ENCODE measurements around the gene TSPAN31. TPM values are rescaled to one million over a fixed set of nuclear protein-coding genes. Genes with fewer than 3 reads are reported as not detected.
A peak's percentile ranks its signal among the peaks of the same experiment; 100 is the strongest.

The TSPAN31 gene
- total and polyA plus RNA-seq, 9 of the 15 experiments (the other 6 are each of a cell fraction or from before 2014, with no cell fraction given): 11.3 to 26.4 (median 14.3) TPM

GRCh38 chr12:57782608-57783465 lies 38.0 kb downstream of the TSPAN31 start, which contains the start of gene TSFM (continued):
- TF ChIP-seq MYC (IDR thresholded peaks at IDR 0.05; ENCODE audit: low read depth, low read length): peak; percentile 94
- peak; percentile 79; the same call in 1 of the 2 replicates for TF ChIP-seq MYC (CRISPR knock-in tag; IDR thresholded peaks at IDR 0.05; ENCODE audit: borderline replicate concordance, low read depth)
- peak; percentile 80; the same call in 1 of the 2 replicates for TF ChIP-seq ZFP91 (CRISPR knock-in tag; IDR thresholded peaks at IDR 0.05)
- TF ChIP-seq SRSF3 (IDR thresholded peaks at IDR 0.05; ENCODE audit: insufficient read depth, low read length): no peak
- TF ChIP-seq, protein P1, sequence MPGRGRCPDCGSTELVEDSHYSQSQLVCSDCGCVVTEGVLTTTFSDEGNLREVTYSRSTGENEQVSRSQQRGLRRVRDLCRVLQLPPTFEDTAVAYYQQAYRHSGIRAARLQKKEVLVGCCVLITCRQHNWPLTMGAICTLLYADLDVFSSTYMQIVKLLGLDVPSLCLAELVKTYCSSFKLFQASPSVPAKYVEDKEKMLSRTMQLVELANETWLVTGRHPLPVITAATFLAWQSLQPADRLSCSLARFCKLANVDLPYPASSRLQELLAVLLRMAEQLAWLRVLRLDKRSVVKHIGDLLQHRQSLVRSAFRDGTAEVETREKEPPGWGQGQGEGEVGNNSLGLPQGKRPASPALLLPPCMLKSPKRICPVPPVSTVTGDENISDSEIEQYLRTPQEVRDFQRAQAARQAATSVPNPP (IDR thresholded peaks at IDR 0.05; ENCODE audit: borderline replicate concordance, insufficient read depth, insufficient read length): no peak
- TF ChIP-seq, protein P2, sequence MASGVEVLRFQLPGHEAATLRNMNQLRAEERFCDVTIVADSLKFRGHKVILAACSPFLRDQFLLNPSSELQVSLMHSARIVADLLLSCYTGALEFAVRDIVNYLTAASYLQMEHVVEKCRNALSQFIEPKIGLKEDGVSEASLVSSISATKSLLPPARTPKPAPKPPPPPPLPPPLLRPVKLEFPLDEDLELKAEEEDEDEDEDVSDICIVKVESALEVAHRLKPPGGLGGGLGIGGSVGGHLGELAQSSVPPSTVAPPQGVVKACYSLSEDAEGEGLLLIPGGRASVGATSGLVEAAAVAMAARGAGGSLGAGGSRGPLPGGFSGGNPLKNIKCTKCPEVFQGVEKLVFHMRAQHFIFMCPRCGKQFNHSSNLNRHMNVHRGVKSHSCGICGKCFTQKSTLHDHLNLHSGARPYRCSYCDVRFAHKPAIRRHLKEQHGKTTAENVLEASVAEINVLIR (CRISPR knock-in tag; IDR thresholded peaks at IDR 0.05): peak; percentile 83
- no peak for TF ChIP-seq CHCHD3 (CRISPR knock-in tag; IDR thresholded peaks at IDR 0.05)
- TF ChIP-seq TEAD4 (IDR thresholded peaks at IDR 0.05; ENCODE audit: low read length): peak; percentile 78
- no peak for TF ChIP-seq TEAD4 (CRISPR knock-in tag; IDR thresholded peaks at IDR 0.05; ENCODE audit: borderline replicate concordance)
- no peak for TF ChIP-seq ADNP (tag; IDR thresholded peaks at IDR 0.05)
- peak; percentile 59 for TF ChIP-seq ATF1 (CRISPR knock-in tag; IDR thresholded peaks at IDR 0.05)
- peak; percentile 95 for TF ChIP-seq ATF1 (tag; IDR thresholded peaks at IDR 0.05)
- no peak for TF ChIP-seq GTF2B (IDR thresholded peaks at IDR 0.05; ENCODE audit: extremely low read depth, insufficient read length)
- no peak for TF ChIP-seq KLF1 (tag; IDR thresholded peaks at IDR 0.05)
- no peak for TF ChIP-seq ZNF75A (CRISPR knock-in tag; IDR thresholded peaks at IDR 0.05)
- TF ChIP-seq SUPT5H (IDR thresholded peaks at IDR 0.05): peak; percentile 96
- TF ChIP-seq TRIM25 (IDR thresholded peaks at IDR 0.05; ENCODE audit: borderline replicate concordance): 0 out of 2 replicates have a peak, but pooled peaks have one; percentile 18
- no peak for TF ChIP-seq ZNF224 (CRISPR knock-in tag; IDR thresholded peaks at IDR 0.05)
- TF ChIP-seq BCOR (IDR thresholded peaks at IDR 0.05): peak; percentile 61
- TF ChIP-seq ARID1B (IDR thresholded peaks at IDR 0.05): peak; percentile 59
- peak; percentile 80 for TF ChIP-seq TAF7 (tag; IDR thresholded peaks at IDR 0.05)
- TF ChIP-seq ZNF121 (CRISPR knock-in tag; conservative IDR thresholded peaks at IDR 0.05): no peak
- TF ChIP-seq EZH2 (IDR thresholded peaks at IDR 0.05; ENCODE audit: borderline replicate concordance, low read depth, low read length): no peak
- TF ChIP-seq RFX7 (CRISPR knock-in tag; IDR thresholded peaks at IDR 0.05): no peak

Measured in K562 (cell line).